IPS DF 19.7 (cell line): ENCODE data around the gene HSPA12A.

Experiments used
- DNase-seq: peaks from one replicate; pipeline ENCODE4 v3.0.0-alpha.2; 2013; ENCODE audit warnings: low read depth, low spot score

The HSPA12A gene

GRCh38 chr10:116631871-116632295 is 110.5 kb downstream of the HSPA12A start:
- no peak for DNase-seq

DNA sequence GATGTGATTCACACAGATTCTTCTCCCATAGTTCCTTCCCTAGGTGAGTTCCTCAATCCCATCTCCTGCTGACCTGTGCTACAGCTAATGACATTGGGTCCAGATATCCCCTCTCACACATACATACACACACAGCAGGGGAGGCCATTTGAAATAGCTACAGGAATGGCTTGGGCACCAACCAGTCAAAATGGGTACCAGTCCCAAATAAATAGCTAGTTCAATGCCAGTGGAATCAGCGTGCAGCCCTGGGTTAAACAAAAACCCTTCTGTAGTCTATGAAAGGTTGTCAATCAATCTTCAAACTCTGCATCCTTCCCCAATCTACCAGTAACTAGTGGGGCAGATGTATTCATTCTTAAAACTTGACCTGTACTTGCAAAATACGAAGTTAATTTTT is 112.3 kb downstream of the HSPA12A start:
- no peak for DNase-seq

GRCh38 chr10:116629340-116629739 is 113.0 kb downstream of the HSPA12A start:
- DNase-seq, result no peak

GRCh38 chr10:116627386-116627933 is 114.9 kb downstream of the HSPA12A start:
- no peak for DNase-seq

- no peak for DNase-seq
Observed at GRCh38 chr10:116626815-116627214, 115.6 kb downstream of the HSPA12A start.

DNA sequence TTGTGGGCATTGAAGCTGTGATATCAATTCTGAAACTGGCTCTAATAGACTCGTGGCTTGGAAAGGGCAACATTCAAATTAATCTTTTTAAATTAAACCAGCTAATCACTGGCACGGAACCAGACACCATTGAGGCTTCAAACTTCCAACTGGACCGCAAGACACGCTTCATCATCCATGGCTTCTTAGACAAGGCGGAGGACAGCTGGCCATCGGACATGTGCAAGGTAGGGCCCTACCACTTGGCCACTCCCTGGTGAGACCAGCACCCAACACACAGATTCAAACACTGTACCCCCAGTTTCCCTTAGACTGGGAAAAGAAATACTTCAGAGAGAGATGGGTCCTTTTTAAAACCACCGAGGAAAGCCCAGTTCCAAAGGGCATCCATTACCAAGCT is 116.5 kb downstream of the HSPA12A start:
- no peak for DNase-seq

- no peak for DNase-seq
Observed at GRCh38 chr10:116621934-116622655, 120.3 kb downstream of the HSPA12A start.

DNA sequence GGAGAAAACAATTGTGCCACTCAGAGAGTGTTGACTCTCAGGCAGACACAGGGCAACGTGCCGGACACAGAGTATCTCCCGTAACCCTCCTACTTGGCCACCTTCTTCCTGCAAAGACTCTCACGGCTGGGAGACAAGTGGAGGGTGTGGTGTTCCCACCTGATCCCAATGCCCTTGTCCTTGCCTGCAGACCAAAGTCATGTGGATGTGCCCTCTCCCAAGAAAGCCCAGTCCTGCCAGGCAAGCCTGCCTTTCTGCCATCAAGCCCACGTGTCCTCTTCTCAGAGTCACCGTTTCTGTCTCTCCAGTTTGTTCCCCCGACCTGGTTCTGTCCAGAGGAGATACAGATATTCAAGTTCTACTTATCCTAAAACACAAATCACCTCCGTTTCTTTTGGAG is 120.9 kb downstream of the HSPA12A start:
- DNase-seq, result no peak
